ENCODE measurements around the gene ZNF679.
"Not testable (repeated sequence)": the region's sequence is repeated elsewhere in the genome, so short reads cannot be mapped to it uniquely, and the experiment has no call there.

- not testable (repeated sequence) for TF ChIP-seq YY1 (IDR thresholded peaks at IDR 0.05; ENCODE audit: insufficient read depth, insufficient read length); ZNF274 (IDR thresholded peaks at IDR 0.05; ENCODE audit: low read depth, low read length); SUZ12 (IDR thresholded peaks at IDR 0.05; ENCODE audit: extremely low read depth, insufficient read depth, insufficient read length)
These were observed at the start of gene ZNF679 for GRCh38 chr7:64228174-64228573.

All from NT2/D1 (cell line).